Cardiac muscle cell (in vitro differentiated cells and primary cell): Measurements from ENCODE around the gene MRGPRX2. TPM values are rescaled to one million over a fixed set of nuclear protein-coding genes. Genes with fewer than 3 reads are reported as not detected.

Source experiments
- DNase-seq, 2 donors: peaks; one replicate each; pipeline versions ENCODE4 v3.0.0 to v3.0.0-alpha.2; 2010 to 2017; ENCODE audit warnings: low read depth in 1 of 2, low spot score in 1 of 2
- H3K27ac ChIP-seq: fragments of 200-600 bp; sonication (generic); 2 replicates; pipeline ENCODE4 v1.5.1; 2016
- H3K27me3 ChIP-seq: fragments of 200-600 bp; sonication (generic); 2 replicates; pipeline ENCODE4 v1.6.0; 2016; ENCODE audit warnings: control low read depth
- H3K36me3 ChIP-seq: fragments of 200-600 bp; sonication (generic); 2 replicates; pipeline ENCODE4 v1.5.1; 2016; ENCODE audit warnings: control low read depth
- H3K4me1 ChIP-seq: fragments of 200-600 bp; sonication (generic); 2 replicates; pipeline ENCODE4 v1.8.1; 2017; ENCODE audit warnings: low read depth, mild to moderate bottlenecking, mixed run types
- H3K4me3 ChIP-seq: fragments of 200-600 bp; sonication (generic); 2 replicates; pipeline ENCODE4 v1.5.1; 2016; ENCODE audit warnings: mild to moderate bottlenecking
- H3K9me3 ChIP-seq: fragments of 200-600 bp; sonication (generic); 2 replicates; pipeline ENCODE4 v1.5.1; 2017; ENCODE audit warnings: low read depth, mild to moderate bottlenecking, control low read depth
- CTCF ChIP-seq: IDR thresholded peaks from 2 replicates; pipeline ENCODE4 v1.5.1; 2012; ENCODE audit warnings: low read depth, mild to moderate bottlenecking, low read length
- polyA plus RNA-seq: library from polyadenylated mRNA; unstranded; fragments of >200 nt; fragmentation: Nextera tagmentation; extraction: Ambion mirVana; gene quantifications from 2 replicates; pipeline ENCODE4 v1.2.1, GENCODE V29; 2016
- total RNA-seq: library from RNA; depleted of rRNA; stranded (reverse); fragments of >200 nt; gene quantifications from 2 replicates; pipeline ENCODE4 v1.2.3, GENCODE V29; 2016

Gene MRGPRX2
- total RNA-seq (not detected in 2 replicates), polyA plus RNA-seq (not detected in 2 replicates)

DNA sequence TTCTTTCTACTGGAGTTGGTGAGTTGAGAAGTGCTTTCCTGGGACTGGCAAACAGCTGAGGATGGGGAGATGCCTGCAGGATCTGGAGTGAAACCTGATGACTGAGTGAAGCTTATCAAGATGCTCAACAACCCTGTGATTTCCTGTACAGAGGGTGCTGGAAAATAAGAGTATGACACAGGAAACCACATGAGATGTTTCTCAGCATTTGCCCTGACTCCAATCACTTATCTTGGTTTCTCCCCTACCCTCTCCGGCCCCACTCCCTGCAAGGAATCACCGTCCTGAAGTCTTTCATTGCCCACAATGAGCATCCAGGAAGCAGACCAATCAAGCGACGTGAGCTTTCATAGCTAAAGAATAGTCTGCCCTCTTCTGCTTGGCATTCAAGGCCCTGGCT is at the start of gene MRGPRX2:
Gene MRGPRX2, minus strand, starts transcription at position 89 of the 400 bp plus-strand sequence. CDS start 4,315 bp downstream, outside the sequence.
- Histone ChIP-seq H3K36me3 (no peaks in the 10 kb centered on the region), H3K27ac (no peak within 1 kb of the TSS), H3K9me3 (no peaks in the 10 kb centered on the region), H3K4me1 (no peaks in the 10 kb centered on the region), H3K4me3 (no peak within 1 kb of the TSS), H3K27me3 (peaks cover 11% of the 10 kb centered on the region)
- TF ChIP-seq CTCF = no peak
- DNase-seq = peak in 1 of 2 donors; percentile 15

DNA sequence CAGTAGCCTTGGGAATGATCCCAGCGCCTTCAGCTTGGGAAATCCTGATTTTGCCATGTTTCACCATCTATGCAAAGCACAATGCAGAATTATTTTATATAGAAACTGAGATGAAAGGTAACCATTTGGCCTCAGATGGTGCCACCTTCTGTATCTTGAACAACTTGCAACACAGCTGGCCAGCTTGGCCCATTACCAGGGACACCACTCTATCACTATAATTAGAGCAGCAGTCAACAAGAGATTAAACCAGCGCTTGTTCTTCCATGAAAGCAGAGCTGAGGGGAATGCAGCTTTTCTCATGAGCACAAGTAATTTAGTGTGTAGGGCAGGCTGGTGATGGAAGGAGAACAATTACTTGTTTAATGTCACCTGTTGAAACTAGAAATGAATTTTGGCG is 49.8 kb upstream of the MRGPRX2 start:
- Histone ChIP-seq H3K4me1 (no peaks in the 10 kb centered on the region), H3K4me3 (no peak overlapping the region), H3K9me3 (no peaks in the 10 kb centered on the region), H3K27ac (no peak overlapping the region), H3K27me3 (peaks cover 11% of the 10 kb centered on the region), H3K36me3 (no peaks in the 10 kb centered on the region)
- no peak for TF ChIP-seq CTCF
- no peak for DNase-seq

DNA sequence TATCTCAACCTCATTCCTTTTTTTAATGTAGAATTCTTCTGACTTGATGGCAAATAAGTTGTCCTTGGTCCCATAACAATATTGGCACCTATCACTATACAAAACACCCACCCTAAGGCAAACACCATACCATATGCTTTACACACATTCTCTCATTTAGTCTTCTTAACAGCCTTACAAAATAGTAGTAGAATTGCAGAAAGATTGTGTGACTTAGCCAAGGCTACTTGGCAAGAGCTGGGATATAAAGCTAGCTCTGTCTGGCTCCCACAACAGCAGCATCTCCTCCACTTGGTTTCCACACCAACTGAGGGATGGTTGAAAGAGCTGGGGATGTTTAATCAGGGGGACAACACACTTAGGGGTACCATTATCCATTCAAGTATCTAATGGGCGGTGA is 46.6 kb upstream of the MRGPRX2 start:
- no peak for TF ChIP-seq CTCF
- Histone ChIP-seq H3K4me1 (no peaks in the 10 kb centered on the region), H3K9me3 (no peaks in the 10 kb centered on the region), H3K27ac (no peak overlapping the region), H3K4me3 (no peak overlapping the region), H3K36me3 (no peaks in the 10 kb centered on the region), H3K27me3 (peaks cover 3% of the 10 kb centered on the region)
- DNase-seq = no peak

GRCh38 chr11:19105011-19105410 is 44.5 kb upstream of the MRGPRX2 start:
- H3K4me1 ChIP-seq = no peaks in the 10 kb centered on the region
- no peak for TF ChIP-seq CTCF
- no peak overlapping the region for H3K4me3 ChIP-seq
- H3K36me3 ChIP-seq = no peaks in the 10 kb centered on the region
- H3K9me3 ChIP-seq = no peaks in the 10 kb centered on the region
- H3K27me3 ChIP-seq = no peaks in the 10 kb centered on the region
- no peak overlapping the region for H3K27ac ChIP-seq
- DNase-seq = no peak

DNA sequence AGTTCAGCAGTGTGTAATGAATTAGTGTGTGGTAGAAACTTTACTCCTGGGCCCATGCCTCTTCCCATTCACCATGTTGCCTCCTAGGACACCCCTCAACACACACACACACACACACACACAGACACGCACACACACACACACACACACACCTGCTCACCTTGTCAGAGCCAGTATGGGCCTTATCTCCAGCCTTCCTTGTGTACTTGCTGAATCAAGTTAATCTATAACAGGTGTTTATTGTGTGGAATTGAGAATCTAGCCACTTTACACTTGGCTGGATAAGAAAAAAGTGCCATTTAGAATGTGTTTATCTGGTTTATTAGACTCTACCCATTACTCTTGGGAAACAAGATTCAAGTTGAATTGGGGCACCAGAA is 42.0 kb upstream of the MRGPRX2 start:
- Histone ChIP-seq H3K4me3 (no peak overlapping the region), H3K27ac (no peak overlapping the region), H3K27me3 (no peaks in the 10 kb centered on the region), H3K9me3 (no peaks in the 10 kb centered on the region), H3K4me1 (no peaks in the 10 kb centered on the region), H3K36me3 (no peaks in the 10 kb centered on the region)
- no peak for TF ChIP-seq CTCF
- no peak for DNase-seq
